Suppressor macrophage treated with lipopolysaccharide for 4 hours (primary cell): ENCODE measurements around the gene BOD1.
"Not testable (repeated sequence)": the region's sequence is repeated elsewhere in the genome, so short reads cannot be mapped to it uniquely, and the experiment has no call there.

Experiments used
- DNase-seq: peaks from one replicate; pipeline ENCODE4 v3.0.0-alpha.2; 2020

BOD1 gene

GRCh38 chr5:173615884-173616576, 420 bp downstream of the BOD1 start:
- peak; percentile 84 for DNase-seq

GRCh38 chr5:173614591-173614990, 1.9 kb downstream of the BOD1 start:
- DNase-seq = no peak

GRCh38 chr5:173613433-173614159, 2.9 kb downstream of the BOD1 start:
- no peak for DNase-seq

GRCh38 chr5:173612948-173613347, 3.5 kb downstream of the BOD1 start:
- no peak for DNase-seq

- no peak for DNase-seq
Measured at GRCh38 chr5:173611706-173612105, 4.7 kb downstream of the BOD1 start.

- DNase-seq = no peak
Measured at GRCh38 chr5:173604141-173604540, 12.3 kb downstream of the BOD1 start.

- DNase-seq = no peak
Measured at GRCh38 chr5:173602423-173602822, 14.0 kb downstream of the BOD1 start.

GRCh38 chr5:173598686-173599085, 17.8 kb downstream of the BOD1 start:
- no peak for DNase-seq

- DNase-seq = no peak
Measured at GRCh38 chr5:173597304-173597703, 19.1 kb downstream of the BOD1 start.

- DNase-seq = no peak
Measured at GRCh38 chr5:173595841-173596240, 20.6 kb downstream of the BOD1 start.

- no peak for DNase-seq
Measured at GRCh38 chr5:173594061-173594460, 22.4 kb downstream of the BOD1 start.

GRCh38 chr5:173592050-173592669, 24.3 kb downstream of the BOD1 start:
- peak; percentile 15 for DNase-seq

- no peak for DNase-seq
Measured at GRCh38 chr5:173591056-173591514, 25.4 kb downstream of the BOD1 start.

- no peak for DNase-seq
Measured at GRCh38 chr5:173590436-173591055, 25.9 kb downstream of the BOD1 start.

- not testable (repeated sequence) for DNase-seq
Measured at GRCh38 chr5:173586133-173586532, 30.3 kb downstream of the BOD1 start.

- DNase-seq = no peak
Measured at GRCh38 chr5:173583346-173583745, 33.1 kb downstream of the BOD1 start.

- DNase-seq = no peak
Measured at GRCh38 chr5:173582216-173583111, 34.0 kb downstream of the BOD1 start.

- DNase-seq = peak; percentile 41
Measured at GRCh38 chr5:173581408-173582215, 34.8 kb downstream of the BOD1 start.

GRCh38 chr5:173578947-173579615, 37.4 kb downstream of the BOD1 start:
- DNase-seq = no peak

GRCh38 chr5:173577817-173578216, 38.6 kb downstream of the BOD1 start:
- no peak for DNase-seq

- DNase-seq = no peak
Measured at GRCh38 chr5:173577166-173577565, 39.3 kb downstream of the BOD1 start.
